HG03139 (cell line): Measurements from ENCODE around the gene RNF157.

ENCODE experiments used
- ATAC-seq: cut with Tn5 transposase; IDR thresholded peaks from one replicate; pipeline ENCODE4 v1.9.1; 2021; ENCODE audit not compliant: unreplicated experiment

RNF157 gene

DNA sequence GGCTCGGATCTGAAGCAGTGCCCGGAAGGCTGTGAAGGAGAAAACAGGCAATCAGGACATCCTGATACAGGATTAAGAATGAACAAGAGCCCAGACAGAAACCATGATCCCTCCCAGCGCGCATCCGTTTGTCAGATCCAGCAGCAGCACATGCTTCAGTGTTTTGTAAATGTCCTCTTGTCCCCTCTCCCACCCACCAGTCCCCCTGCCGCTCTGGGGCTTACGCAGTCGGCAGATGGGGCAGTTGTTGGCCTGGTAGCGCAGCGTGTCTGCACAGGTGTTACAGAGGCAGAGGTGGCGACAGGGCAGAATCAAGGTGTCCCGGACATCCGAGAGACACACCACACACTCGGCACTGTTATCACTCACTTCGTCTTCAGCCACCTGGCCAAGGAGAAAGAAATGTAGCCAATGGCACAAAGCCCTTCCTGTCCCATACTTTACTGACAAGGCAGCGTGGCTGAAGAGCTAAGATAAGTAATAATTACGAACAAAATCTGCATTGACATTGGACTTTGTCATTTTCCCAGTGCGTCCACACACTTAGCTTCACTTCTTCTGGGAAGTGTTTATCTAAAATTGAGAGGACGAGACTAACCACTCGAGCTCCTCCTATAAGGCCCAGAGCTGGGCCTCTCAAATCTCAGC, 78.5 kb downstream of the RNF157 start:
- ATAC-seq: no peak

DNA sequence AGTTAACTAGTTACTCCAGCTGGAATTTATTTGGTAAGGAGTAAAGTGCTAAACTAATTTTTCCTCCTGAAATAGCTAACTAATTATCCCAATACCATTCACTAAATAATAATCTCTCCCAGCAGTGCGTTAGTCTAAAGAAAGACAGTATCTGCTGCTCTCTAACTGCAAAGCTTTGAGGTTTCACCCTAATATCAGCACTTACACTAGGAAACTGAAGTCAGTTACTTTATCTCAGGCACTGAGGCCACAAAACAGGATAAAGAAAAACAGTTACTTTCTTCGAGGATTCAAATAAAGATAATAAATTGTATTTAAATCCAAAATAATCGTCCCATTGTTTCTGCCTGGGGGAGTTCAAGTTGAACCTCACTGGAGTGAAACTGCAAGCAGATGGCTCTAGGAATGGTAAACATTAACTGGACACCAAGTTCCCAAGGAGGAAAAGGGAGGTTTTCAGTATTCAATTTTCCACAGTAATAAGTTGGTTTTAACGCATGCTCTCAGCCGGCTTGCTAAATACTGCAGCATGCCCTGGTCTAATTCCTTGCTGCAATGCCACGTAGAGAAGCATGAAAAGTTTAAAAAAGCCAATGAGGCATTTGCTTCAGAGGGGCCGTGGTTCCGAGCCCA, 79.3 kb downstream of the RNF157 start:
- no peak for ATAC-seq

DNA sequence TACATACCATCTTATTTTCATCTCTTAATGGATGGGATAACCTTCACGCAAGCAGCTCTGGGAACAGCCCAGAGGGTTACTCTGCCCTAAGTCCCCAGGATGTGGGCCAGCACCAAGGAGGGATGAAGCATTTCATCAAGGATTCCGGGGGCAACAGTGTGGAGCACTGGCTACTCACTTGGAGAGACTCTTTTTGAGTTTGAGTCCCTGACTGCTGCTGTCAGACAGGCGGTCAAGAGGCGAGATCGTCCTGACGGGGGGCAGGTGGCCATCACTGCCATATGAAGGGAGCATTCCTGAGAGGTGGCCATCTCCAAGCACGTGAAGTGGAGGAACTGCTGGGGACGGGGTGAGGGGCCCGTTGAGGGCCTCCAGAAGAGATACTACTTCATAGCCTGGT, 81.1 kb downstream of the RNF157 start:
- no peak for ATAC-seq

DNA sequence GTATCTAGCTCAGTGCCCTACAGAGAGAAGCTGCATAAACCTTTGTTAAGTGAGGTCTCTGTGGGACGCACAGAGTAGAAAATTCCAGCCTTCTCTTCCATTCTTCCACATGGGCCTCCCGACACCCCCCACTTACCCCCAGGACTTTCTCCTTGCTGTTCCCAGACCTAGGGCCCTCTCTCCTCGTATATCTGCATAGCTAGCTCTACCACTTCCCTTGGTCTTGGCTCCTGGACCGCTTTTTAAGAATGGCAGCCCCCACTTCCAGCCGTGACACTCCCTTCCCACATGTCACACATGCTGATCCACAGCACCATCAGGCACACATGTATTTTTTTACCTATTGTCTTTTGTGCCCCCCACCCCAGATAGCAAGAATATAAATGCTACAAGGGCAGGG, 82.5 kb downstream of the RNF157 start:
- ATAC-seq: no peak

DNA sequence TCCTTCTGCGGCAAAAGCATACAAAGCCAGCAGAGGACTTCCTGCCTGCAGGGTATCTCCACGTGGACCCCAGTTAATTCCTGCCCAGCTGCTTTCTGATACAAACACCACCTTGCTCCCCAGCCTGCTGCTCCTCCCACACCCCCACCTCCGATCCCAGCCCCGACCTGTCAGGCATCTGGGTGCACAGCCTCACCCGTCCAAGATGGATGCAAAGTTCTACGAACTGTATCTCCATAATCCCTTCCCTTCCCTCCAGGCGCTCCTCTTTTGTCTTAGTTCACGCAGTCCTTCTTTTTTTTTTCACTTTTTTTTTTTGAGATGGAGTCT, 83.7 kb downstream of the RNF157 start:
- ATAC-seq: no peak

DNA sequence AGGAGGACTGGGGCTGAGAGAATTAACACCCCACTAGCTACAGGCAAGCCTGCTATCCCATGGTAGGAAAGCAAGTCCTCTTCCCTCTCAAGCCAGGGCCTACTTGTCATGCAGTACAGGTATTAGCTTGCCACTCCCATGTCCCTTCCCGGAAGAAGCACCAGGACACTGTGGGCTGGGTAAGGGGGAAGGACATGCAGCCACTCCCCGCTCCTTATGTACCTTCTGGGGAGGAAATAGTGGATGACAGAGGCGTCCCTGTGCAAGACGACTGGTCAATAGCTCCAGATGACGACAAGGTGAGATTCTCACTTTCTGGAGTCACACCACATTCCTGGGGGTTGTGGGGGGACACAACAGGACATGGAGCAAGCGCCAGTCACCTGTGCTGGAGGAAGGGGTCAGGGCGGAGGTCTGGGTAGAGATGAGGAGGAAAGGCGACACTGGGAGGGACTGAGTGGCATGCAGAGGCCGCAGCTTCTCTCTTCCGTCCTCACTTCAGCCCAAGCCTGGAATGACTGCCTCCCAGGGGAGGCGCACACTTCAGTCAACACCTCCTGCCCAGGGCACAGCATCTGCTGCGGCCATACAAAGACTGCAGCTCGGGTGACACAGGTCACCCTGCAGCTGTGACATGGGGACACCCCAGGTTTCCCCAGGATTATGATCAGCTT, 84.2 kb downstream of the RNF157 start:
- ATAC-seq: no peak

DNA sequence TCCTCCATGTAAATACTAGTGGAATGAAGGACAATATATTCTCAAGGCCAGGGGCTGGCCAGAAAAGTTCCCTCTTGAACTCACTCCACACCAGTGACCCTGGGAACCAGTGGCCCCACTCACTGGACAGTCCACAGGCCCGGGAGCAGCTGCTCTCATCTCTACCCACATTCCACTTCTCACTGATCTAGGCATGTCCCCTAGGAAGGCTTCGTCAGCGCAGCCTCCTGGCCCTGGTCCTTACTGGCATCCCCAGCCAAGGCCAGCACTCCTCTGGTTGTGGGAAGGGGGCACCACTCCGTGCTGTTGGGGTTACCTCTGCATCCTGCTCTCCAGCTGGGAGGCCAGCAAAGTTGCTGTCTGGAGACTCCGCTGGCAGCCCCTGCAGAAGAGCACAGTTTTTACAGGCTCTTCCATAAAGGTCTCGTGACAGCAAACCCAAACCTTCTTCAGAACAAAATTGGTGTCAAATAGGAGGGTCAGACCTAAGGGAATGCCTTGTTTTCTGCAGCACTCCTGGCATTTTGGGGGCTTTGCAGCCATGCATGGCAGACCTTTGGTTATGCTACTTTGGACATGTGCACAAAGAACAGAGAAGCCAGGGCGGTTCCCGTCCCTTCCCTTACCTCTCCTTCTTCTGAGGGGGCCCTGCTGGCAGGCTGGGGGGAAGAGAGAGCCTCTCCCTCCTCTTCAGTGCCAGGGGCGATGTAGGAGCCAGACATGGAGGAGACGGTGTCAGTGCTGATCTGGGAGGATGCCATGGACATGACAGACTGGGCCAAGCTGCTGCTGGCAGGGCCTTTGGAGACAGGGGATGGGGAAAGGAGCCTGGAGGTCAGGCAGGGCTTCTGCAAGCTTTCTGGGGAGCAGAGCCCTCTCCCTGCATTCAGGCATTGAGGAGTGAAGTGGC, 85.1 kb downstream of the RNF157 start:
- ATAC-seq: no peak

DNA sequence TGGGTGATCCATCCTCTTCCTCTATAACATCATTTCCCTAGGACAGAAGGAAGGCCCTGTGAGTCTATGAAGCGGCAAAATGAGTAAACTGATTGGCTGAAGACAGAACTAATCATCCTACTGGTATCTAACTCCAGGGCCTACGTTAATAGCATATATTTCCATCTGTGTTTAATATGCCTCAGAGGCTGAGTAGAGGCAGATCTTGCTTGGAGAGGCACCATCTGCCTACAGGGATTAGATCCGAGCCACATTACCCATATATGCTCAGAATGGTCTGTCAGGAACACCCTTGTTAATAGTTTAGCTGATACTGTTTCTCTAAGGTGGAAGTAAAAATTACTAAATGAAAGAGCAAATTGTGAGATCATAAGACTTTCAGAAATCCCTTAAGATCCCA, 86.0 kb downstream of the RNF157 start:
- ATAC-seq: no peak

DNA sequence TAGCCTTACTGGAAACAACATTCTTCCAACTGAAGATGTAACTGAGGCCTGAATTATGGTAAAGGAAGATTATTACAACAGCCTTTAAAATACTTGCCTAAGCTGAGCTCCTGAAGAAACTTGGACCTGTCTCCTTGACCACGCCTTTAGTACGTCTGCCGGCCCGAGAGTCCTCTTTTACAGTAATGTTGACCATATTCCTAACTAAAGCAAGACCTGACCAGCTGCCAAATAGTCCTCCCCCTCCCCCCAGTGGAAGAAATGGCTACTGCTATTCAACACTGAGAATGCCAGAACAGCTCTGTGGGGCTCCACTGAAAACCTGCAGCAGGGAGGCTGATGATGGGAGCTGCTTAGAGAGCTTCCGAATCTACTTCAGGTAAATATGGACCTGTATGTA, 86.7 kb downstream of the RNF157 start:
- ATAC-seq: no peak

DNA sequence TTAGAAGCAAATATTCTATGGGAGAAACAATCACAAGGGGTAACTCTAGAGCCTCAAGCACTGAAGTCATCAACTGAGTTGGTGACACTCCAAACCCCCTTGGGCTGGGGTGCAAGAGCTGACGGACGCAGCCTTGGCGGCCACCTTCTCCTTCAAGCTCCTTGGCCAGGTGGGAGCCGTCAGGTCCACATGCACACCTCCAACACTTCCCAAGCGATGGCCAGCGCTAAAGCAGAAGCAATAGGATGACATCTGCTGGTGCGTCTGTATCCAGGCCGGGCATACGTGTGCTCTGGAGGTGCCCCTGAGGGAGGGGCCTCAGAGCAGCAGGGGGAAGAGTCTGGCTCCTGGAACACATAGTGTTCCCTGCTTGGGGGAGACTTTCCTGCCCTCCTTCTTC, 87.1 kb downstream of the RNF157 start:
- ATAC-seq: no peak

DNA sequence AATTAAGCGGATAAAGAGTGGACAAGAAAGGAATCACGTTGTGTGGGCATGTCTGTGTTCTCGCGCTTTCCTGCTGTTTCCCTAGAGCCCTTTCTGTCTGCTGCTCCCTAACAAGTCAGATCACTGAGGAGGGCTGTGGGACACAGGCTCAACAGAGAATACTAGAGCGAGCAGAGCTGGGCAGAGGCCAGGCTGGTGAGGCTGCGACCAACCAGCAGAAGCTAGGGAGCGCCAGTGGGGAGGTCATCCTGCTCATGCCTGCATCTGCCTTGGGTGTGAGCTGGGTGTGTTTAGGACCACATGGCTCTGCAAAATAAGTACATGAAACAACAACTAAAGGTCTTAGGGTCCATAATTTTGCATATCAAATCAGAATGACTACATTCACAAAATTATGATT, 87.7 kb downstream of the RNF157 start:
- no peak for ATAC-seq

DNA sequence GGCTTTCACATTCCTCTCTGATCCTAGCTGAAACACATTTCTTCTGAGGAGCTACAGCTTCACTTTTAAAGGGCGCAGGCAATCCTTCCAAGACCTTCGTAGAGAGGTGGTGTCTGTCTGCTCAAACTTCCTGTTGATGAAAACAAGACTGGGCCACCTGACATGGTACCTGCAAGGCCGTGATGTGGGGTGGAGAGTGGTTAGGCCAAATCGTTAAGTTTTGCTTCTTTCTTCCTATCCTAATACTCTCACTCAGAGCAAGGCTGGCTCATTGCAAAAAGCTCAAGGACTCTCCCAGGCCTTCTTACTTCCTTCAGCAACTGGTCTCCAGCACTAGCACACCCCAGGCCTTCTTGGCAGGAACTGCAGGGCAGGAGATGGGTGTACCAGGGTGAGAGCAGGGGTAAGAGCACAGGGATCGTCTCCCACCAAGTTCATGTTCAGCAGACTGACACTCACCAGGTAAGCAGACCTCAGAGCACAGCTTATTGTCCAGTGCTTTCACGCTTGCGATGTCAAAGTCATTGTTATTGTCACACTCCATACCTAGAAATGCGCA, 88.3 kb downstream of the RNF157 start:
- no peak for ATAC-seq

DNA sequence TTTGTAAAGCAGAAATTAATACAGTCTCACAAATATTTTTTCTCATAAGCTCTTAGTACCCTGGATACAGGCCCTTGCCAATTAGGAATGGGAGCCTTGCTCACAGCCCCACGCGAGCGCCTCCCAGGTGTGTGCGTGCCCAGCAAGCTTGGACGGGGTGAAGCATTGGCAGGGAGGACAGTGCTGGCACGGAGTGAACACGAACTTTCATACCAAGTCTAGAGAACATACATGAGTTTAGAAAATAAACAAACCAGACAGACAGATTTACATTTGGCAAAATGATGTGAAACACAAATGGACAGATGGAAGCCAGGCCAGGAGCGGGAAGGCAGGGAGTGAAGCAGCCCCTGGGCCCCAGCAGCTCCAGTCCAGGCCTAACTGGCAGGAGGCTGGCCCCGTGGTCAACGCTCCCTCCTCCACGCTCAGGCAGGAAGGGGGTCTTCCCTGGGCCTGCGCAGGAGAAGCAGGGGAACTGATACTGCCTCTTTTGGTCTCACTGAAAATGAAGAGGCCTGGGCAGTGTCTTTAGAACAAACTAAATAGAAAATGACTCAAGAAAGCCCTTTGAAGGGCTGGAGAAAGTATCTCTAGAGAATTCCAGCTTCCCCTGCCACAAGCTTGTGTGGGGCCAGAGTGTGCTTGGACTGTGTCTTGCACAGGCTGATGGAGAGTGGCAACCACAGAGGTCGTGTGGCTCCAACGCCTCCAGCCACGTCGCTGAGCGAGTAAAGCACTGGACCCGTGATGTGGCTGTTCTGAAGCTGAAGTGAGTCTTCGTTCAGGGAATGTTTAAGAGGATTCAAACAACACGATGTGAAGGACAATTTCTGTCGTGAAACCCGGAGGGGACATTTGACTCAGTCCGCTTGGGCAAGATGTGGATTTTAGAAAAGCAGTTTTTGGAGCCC, 89.3 kb downstream of the RNF157 start:
- ATAC-seq: no peak

DNA sequence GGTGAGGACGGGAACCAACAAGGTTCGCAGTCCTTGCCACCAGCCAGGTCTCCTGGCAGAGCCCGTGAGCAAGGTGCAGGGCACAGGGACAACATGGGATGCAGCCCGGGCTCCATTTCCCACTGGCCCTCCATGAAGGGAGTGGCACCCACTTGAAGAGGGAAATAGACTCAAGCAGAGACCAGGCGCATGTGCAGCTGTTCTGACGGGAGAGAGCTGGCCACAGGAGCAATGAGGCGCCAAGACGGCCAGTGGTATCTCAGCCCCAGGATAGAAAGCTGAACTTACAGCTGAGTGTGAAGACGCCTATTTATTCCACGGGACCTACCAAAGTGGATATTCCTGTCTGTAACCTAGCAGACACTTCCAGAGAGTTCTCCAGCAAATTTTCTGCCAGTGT, 91.1 kb downstream of the RNF157 start:
- no peak for ATAC-seq

DNA sequence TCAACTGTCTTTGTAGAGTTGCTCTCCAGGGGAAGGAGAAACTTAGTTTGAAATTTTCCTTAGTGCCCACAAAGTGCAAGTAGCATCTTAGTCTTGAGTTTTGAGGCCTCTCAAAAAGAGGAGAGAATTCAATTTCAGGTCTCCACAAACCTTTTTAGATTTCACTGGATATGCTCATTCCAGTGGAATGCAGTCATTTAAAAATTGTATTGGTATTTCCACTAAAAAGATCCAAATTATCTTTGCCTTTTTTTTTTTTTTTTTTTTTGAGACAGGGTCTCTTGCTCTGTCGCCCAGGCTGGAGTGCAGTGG, 92.3 kb downstream of the RNF157 start:
- no peak for ATAC-seq

DNA sequence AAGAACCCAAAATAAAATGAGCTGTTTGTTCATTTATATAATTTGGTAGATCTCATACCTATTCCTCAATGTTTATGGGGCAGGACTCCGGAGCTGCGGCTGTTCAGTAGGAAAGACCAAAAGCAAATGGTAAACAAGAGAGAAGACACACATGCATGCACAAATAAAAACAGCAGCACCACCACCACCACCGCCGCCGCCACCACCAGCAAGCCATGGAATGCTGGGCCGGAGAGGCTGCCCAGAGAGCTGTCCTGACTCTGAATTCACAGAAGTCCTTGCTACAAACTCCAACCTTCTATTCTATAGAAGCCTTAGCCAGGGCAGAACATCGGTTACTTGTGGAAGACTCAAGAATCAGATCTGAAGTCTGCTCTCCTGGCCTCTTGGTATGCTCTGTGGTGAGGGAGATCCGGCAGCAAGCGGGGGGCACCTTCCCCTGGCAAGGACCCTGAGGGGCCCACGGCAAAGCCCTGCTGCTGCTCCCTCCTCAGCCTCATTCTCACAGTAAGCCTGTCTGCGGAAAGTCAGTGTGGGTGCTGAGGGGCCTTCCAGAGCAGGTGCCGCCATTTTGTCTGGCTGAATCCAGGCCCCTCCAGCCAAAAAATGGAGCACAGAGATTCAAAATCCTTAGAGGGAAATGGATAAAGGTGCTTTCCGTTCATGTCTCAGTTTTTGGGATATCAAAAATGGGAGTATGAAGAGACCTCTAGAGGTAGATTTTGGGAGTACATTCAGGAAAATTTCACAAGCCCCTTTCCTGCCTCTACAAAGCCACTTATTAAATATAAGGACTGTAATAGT, 92.9 kb downstream of the RNF157 start:
- ATAC-seq: no peak

DNA sequence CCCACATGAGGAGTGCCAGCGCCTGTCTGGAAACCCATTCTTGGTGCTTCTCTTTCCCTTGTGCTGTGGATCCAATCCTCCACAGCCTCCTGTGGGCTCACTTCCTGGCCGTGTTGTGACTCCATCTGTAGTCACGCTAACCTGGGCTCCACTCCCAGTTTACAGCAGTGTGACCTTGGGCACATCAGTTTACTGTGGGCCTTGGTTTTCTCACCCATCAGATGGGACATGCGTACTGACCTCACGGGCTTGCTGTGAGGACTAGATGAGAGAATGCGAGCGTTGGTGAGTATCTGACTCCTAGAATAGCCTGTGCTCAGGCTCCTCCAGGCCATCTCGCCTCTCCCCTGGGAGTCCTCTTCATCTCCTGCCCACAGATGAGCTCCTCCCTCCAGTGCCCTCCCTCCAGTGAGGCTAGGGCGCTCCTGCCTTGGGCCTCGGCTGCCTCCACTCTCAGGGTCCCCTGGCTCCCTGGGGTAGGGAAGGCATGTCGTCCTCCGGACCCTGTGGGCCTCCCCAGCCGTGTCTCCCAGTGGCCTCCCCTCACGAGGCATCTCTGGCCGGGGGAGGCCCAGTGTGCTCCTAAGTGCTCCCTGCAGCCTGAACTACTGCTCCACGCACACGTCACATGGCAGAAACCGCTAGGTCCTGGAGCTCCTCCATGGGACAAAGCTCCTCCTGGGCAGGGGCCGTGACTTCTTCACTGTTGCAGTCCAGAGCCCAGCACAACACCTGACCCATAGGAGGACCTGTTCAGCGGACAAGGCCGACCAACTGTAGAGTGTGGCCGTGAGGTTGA, 94.0 kb downstream of the RNF157 start:
- ATAC-seq: no peak

DNA sequence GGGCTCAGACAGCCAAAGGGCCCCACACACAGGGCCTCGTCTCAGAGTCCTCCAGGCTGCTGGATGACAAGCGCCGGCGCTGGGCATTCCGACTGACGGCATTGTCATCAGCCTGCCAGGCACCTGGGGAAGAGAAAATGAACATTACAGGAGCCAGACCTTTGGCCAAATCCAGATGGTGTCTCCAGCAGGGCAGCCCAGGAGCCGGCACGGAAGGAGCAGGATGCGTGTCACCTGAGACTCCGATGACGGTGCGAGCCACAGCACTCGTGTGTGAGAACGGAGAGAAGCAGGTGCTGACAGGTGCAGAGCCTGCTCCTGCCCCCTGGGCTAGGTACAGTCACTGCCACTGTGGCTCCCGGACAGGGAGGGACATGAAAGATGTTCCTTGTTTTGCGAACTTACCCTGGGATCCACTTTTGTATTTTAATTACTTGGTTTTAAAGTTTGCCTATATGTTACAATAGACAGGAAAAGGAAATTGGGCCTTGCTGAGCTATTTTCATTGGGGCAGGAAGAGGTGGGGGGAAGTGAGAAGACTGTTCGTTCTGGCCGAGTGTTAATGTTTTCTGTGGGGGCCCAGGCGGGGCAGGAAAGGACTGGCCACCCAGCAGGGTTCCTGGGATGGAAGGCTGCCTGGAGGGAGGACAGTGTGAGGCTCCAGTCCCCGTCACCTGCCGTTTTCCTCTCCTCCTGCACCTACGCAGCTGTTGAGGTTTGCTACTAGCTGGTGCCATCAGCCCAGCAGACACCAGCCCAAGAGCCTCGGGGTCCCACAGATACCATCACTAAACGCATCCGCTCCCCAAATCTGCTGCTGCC, 94.9 kb downstream of the RNF157 start:
- ATAC-seq: no peak
